HG03575 (cell line): Measurements from ENCODE around the gene UBE2J2.
A peak's percentile ranks its signal among the peaks of the same experiment; 100 is the strongest.

Experiments used
- ATAC-seq: cut with Tn5 transposase; IDR thresholded peaks from one replicate; pipeline ENCODE4 v1.9.1; 2021; ENCODE audit not compliant: unreplicated experiment, insufficient number of reproducible peaks, low FRiP score; ENCODE audit errors: extremely low read depth

Gene UBE2J2

DNA sequence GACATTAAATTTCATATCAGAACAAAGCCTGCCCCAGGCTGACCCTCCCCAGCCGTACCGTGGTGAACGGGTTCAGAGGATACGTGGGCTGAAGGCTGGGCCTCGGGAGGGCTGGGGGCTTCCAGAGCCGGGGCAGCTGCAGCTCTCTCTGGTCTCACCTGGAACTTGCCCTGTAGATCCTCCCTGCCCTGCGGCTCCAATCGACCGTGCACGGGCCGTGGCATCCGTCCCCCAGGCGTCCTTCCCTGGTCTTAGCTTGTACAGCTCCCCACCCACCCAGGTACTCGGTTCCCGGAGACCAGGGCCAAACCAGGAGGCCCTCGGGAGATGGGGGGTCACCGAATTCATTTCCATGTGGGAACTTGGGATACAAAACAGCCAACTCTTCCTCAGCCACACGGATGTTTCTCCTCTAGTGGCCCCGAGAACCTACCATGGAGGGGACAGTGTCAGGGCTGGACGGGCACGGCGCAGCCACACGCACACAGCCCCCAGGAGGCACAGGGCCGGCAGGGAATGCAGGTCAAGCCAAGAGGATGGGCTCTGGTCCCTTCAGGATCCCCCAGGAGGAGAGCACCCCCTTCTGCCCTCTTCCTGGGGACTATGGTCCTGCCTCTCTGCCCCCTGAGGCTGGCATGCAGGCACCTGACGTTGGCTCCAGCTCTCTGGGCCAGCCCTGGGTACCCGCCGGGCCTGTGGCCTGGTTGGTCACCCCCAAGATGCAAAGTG, 38.5 kb downstream of the UBE2J2 start:
- ATAC-seq: no peak

DNA sequence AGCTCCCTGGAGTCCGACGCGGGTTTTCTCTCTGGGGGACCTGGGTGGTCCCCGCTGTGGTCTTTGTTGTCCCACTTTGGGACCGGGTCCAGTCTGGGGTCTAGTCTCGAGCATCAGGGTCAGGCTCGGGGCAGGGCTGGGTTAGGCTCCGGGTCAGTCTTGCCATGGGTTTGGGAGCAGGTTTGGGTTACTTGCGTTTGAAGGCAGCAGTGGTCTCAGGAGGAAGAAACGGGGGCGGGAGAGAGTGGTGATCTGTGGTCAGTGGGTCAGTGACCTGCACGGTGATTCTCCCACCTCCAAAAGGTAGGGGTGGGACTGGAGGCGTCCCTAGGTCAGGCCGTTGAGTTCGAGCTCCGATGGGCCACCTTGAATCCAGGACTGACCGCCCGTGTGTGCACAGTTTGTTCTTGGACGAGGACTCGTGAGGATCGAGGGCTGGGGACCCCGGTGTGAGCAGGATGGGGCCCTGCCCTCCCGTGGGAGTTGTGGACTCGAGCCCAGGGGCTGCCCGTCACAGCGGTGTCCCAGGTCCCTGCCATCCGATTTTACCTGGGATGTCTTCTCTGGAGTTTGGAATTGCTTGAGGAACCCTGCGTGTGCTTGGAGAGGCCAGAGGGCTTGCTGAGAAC, 39.4 kb downstream of the UBE2J2 start:
- ATAC-seq: no peak

DNA sequence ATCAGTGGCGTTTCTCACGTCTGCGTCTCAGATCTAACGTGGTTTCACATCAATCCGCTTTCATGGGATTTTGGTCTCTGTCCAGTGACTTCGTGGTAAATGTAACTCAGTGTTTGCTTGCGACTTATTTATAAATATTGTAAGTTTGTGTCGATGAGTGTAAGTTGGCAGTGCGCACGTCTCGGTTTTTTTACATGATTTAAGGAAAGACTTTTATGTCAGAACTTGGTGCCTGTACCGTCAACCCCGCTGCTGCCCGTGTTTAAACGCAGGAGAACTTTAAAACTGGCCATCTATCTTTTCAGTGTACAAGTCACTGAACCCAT, 40.1 kb downstream of the UBE2J2 start:
- ATAC-seq: no peak

DNA sequence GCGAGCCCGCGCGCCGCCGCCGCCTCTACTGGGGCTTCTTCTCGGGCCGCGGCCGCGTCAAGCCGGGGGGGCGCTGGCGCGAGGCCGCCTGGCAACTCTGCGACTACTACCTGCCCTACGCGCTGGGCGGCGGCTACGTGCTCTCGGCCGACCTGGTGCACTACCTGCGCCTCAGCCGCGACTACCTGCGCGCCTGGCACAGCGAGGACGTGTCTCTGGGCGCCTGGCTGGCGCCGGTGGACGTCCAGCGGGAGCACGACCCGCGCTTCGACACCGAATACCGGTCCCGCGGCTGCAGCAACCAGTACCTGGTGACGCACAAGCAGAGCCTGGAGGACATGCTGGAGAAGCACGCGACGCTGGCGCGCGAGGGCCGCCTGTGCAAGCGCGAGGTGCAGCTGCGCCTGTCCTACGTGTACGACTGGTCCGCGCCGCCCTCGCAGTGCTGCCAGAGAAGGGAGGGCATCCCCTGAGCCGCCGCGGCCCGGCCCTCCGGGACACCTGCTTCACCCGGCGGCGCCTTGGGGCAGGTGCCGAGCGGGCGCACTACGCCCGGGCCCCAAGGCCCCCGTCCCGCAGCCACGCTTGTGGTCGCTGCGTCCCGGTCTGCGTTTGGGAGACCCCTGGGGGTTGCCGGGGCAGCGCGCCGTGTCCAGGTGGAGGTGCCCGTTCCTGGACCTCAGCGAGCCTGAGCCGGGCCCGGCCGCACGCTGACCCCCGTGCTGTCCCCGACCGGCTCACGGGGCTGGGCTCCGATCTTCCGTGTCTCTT, 40.7 kb downstream of the UBE2J2 start:
- ATAC-seq: no peak

DNA sequence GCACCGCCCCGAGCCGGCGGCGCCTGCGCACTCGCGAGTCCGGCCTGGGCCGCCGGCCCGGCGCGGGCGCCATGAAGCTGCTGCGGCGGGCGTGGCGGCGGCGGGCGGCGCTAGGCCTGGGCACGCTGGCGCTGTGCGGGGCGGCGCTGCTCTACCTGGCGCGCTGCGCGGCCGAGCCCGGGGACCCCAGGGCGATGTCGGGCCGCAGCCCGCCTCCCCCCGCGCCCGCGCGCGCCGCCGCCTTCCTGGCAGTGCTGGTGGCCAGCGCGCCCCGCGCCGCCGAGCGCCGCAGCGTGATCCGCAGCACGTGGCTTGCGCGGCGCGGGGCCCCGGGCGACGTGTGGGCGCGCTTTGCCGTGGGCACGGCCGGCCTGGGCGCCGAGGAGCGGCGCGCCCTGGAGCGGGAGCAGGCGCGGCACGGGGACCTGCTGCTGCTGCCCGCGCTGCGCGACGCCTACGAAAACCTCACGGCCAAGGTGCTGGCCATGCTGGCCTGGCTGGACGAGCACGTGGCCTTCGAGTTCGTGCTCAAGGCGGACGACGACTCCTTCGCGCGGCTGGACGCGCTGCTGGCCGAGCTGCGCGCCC, 41.4 kb downstream of the UBE2J2 start, which contains the start of gene B3GALT6:
Gene B3GALT6 (plus strand): TSS at position 30 of the 588 bp plus-strand sequence. CDS start 42 bp downstream, at position 72.
- no peak for ATAC-seq

DNA sequence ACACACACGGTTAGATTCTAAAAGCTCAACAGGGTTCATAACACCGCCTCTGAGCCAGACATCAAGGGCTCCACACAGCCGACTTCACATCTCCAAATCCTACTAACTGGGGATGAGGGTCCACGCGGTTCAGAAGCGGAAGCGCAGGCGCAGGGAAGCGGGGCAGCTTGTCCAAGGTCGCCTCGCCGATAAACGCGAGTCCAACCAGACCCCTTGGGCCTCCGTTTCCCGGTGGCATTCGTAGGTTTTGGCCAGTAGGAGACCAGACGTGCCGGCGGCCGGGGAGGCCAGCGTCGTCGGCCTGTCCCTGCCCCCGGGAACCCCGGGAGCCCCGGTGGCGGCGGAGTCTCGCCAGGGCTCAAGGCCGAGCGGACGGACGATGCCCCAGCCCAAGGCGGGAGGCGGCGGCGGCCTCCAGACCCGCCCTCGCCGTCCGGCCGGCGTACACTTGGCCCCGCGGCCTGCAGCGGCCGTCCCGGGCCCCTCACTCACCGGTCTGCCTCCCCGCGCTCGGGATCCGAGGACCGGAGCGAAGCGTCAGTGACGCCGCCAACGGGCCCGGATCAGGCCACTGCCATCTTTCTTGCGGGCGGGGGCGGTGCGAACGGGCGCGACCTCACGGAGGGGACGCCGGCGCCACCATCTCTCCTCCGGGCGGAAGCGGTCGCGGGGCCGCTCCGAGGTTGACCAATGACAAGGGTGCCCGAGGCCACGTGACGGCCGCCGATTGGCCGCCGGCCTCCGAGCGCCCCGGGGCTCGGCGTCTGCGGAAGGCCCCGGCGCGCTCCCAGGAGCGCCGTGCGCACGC, 42.0 kb downstream of the UBE2J2 start, which contains the start of gene SDF4:
Gene SDF4 (minus strand): TSS at position 602 of the 808 bp plus-strand sequence. CDS start 3,229 bp downstream, outside the sequence.
- peak; percentile 43 for ATAC-seq

DNA sequence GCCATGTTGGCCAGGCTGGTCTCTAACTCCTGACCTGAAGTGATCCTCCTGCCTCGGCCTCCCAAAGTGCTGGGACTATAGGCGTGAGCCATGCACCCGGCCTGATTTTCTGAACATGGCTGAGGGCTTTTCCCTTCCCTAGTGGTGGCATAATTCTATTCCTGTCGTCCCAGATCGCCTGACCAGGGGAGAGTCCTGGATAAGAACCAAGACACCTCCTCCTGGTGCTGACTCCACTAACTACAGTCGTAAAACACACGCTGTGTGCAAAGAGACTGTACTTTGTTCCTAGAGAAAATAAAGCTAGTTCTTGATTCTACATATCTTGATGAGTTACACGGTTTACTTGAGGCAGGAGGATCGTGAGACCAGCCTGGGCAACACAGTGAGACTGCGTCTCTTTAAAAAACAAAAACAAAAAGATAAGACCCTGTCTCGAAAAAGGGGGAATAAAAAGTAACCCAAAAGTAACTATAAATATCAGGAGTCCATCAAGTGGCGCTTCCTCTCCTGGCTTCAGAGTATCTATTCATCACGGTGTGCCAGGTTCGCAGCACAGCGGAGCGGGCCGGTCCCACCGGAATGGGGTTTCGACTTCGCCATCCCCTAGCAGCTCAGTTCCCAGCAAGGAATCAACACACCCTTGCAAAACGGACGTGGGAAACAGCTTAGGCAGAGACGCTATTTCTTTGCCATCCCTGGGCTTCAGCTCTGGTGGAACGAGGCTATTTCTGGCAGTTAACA, 42.8 kb downstream of the UBE2J2 start:
- ATAC-seq: no peak

DNA sequence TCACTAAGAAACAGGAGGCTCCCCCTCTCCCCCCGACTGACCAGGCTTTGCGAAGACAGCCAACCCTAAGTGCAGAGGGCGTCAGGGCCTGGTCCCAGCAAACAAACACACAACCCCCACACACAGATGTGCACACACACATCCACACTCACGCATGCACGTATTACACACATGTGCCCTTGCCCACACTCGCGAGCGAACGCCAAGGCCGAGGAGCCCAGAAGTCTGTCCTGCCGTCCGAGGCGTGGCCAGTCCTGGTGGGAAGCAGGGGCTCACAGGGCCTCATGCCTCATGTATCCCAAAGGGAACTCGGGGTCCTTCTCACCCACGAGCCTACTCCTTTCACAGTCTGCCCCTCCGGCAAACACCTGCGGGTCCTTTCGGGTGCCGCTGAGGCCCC, 43.9 kb downstream of the UBE2J2 start:
- no peak for ATAC-seq

DNA sequence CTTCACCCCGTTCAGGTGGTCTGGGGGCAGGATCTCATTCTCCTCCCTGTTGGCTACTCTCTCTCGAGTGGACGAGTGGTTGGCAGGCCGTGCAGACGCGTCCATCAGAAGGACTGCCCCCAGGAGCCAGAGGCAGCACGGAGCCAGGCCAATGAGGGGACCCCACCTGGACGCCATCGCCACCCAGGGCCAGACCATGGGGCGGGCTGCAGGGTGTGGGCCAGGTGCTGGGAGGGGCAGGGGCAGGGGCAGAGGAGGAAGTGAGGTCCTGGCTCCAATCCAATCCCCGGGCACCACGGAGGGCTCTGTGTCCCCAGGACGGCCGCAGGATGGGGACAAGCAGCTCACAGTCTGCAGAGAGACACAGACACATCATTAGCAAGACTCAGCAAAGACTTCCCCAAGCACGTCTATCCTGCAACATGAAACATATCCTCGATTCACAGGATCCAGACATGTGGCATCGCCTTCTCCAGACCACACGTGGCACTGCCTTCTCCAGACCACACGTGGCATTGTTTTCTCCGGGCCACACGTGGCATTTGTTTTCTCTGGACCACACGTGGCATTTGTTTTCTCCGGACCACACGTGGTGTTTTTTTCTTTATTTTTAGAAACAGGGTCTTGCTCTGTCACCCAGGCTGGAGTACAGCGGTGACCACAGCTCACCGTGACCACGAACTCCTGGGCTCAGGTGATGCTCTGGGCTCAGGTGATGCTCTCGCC, 44.9 kb downstream of the UBE2J2 start:
- ATAC-seq: no peak

DNA sequence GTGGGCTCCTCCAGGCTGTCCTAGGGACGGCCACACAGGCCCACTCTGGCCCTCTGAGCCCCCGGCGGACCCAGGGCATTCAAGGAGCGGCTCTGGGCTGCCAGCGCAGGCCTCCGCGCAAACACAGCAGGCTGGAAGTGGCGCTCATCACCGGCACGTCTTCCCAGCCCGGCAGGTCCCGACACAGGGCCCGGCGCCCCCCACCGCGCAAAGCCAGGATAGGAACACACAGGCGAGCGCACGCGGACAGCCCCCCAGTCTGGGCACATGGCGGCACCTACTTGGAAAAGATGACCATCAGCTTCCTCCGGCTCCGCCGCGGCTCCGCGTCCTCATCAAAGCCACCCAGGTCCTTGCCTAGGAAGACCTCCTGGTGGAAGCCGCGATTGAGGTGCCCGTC, 45.5 kb downstream of the UBE2J2 start:
- no peak for ATAC-seq

DNA sequence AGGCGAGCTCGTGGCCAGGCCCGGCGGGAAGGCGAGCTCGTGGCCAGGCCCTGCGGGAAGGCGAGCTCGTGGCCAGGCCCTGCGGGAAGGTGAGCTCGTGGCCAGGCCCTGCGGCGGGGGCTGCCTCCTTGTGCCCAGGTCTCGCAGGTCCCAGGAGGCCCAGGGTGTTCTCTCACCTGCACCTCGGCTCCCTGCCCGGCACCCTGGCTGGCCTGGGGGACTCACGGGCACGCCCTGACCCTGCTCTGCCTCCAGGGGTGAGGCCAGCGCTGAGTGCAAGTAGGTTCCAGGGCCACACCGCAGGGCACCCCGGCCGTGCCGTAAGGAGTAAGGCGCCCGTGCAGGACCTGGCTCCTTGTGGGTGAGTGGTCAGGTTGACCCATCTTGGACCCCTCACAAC, 46.3 kb downstream of the UBE2J2 start:
- ATAC-seq: no peak

DNA sequence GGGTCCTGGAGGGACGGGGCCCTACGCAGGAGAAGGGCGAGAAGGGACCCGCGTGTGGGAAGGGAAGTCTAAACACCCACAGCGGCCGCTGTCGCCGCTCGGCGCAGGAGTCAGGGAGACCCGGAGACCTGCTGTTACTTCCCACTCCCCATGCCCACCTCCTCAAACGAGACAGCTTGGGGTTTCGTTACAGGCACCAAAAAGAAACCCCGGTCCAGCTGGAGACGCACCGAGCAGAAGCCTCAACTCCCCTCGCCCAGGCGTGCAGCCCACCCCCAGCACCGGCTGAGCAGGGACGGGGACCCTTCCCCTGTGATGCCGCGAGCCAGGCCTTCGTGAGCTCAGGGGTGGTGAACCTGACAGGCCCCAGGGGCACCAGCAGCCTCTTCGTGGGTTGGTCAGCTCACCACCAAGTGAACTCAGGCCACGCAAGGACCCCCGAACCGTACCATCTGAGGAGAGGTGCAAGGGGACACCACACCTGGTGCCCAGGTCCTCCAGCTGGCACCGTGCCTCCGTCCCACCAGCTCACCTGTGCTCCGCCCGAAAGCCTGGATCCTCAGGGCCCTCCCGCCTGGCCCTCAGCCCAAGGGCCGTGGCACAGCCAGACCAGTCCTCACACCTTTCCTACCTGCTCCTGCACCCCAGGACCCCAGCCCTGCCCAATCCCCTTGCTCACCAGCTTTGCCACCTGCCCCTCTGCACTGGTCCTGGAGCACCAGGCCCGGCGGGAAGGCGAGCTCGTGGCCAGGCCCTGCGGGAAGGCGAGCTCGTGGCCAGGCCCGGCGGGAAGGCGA, 46.9 kb downstream of the UBE2J2 start:
- ATAC-seq: no peak

DNA sequence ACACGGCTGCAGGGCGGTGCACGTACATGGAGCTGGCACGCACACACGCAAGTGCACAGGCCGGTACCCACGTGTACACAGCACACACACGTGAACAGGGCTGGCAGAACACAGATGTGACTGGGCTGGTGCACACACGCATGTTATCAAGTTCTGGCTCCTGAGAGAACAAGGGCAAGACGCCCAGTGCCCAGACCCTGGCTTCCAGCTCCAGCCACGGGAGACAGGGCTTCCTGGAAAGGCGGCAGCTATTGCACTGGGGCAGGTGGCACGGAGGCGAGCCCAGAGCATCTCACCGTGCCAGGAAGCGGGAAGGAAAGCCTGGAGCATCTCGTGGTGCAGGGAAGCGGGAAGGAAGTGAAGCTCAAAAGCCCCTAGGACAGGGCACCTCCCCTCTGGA, 47.7 kb downstream of the UBE2J2 start:
- ATAC-seq: no peak

DNA sequence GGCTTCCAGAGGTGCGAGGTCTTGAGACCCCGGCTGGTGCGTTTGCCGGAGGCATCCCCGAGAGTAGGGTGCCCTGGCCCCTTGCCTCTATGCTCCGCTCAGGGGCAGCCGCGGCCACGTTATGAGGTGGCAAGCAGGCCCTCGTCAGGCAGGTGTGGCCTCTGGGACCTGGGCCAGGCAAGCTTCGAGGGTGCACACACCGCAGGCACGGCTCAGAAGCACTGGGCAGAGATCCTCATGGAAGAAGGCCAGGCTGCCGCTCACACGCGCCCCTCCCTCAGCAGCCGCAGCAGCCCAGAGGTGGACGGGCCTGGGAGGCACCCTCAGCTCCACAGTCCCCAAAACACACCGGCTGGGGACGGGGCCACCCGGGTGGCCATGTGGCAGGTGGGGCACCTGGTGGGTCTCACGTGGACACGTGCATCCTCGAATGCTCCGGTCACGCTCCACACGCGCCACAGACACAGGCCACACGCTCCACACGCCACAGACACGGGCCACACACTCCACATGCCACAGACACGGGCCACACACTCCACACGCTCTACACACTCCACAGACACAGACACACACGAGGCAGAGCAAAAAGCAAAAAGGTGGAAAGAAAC, 48.3 kb downstream of the UBE2J2 start:
- ATAC-seq: no peak

DNA sequence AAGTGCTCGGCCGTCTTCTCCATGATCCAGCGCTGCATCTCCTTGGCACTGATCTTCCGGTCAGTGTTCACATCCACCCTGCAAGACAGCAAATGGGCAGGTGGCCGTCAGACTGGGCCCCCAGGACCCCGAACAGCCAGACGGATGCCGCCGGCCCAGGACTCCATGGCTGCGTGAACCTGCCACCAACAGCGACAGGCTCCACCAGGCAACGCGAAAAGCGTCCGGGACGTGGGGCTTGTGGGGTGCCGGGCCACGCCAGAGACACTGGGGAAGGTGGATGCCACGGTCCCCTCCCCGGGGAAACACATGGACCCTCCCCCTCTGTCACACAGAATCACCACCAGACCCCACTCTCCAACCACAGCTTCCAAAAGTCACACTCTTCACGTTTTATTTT, 49.8 kb downstream of the UBE2J2 start:
- no peak for ATAC-seq

DNA sequence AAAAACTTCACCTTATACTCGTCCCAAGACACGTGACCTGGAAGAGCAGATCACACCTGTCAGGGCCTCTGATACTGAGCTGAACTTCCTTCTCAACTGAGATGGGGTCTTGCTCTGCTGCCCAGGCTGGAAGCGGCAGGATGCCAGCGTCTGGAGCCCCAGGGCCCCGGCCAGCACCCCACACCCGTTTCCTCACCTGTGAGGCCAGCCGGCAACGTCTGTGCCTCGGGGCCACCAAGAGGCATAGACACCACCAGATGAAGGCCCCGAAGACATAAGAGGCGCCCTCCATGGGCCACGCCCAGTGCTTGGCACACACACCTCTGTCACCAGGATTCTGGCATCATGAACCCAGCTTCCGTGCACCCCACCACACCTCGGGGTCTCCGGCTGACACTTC, 50.3 kb downstream of the UBE2J2 start:
- ATAC-seq: no peak
